Transverse colon (tissue), 4 donors: ENCODE measurements around the gene COL1A1.
A peak's percentile ranks its signal among the peaks of the same experiment; 100 is the strongest.

Experiments used
- CTCF ChIP-seq, 5 experiments: fragments of 200-600 bp in 3 of 5; fragments of 450-650 bp in 2 of 5; sonication (generic) in 3 of 5; IDR thresholded peaks; 1 replicate in 2 of 5; 2 replicates in 3 of 5; pipeline ENCODE4 v1.5.1; 2016 to 2017; ENCODE audit warnings: antibody characterized with exemption in 5 of 5, inconsistent platforms in 3 of 5, mild to moderate bottlenecking in 2 of 5, moderate library complexity in 1 of 5
- POLR2A ChIP-seq: fragments of 450-650 bp; IDR thresholded peaks from one replicate; pipeline ENCODE4 v1.6.1; 2016; ENCODE audit warnings: antibody characterized with exemption, mild to moderate bottlenecking, moderate library complexity
- POLR2AphosphoS5 ChIP-seq, 3 donors: sonication (generic); formaldehyde crosslinking; IDR thresholded peaks; one replicate each; pipeline ENCODE4 v1.6.1; 2016; ENCODE audit warnings: antibody characterized with exemption in 3 of 3

GRCh38 chr17:50161023-50161910 lies 40.2 kb downstream of the COL1A1 start:
- TF ChIP-seq POLR2AphosphoS5 (IDR thresholded peaks at IDR 0.05) (peak; percentile 51 to 70 (median 65)), CTCF (IDR thresholded peaks at IDR 0.05) (peak; percentile 83 to 97 (median 93)), POLR2A (no peak)
